Type B pancreatic cell (in vitro differentiated cells): Measurements from ENCODE around the gene ZFAND6. TPM values are rescaled to one million over a fixed set of nuclear protein-coding genes. Genes with fewer than 3 reads are reported as not detected.

Experiments used
- DNase-seq: peaks from one replicate; pipeline ENCODE4 v3.0.0; 2021; ENCODE audit warnings: mixed read lengths; ENCODE audit not compliant: unreplicated experiment; ENCODE audit errors: extremely low spot score
- H3K27ac Mint-ChIP-seq: 2 replicates; pipeline ENCODE4 v1.8.0; 2021; ENCODE audit warnings: mild to moderate bottlenecking, mixed read lengths
- H3K27me3 Mint-ChIP-seq: 2 replicates; pipeline ENCODE4 v1.8.0; 2021; ENCODE audit warnings: mixed read lengths
- H3K36me3 Mint-ChIP-seq: 2 replicates; pipeline ENCODE4 v1.8.0; 2021; ENCODE audit warnings: mixed read lengths
- H3K4me1 Mint-ChIP-seq: one replicate; pipeline ENCODE4 v1.8.0; 2021; ENCODE audit warnings: mixed read lengths; ENCODE audit not compliant: unreplicated experiment
- H3K4me3 Mint-ChIP-seq: 2 replicates; pipeline ENCODE4 v1.8.0; 2021; ENCODE audit warnings: mild to moderate bottlenecking, mixed read lengths
- H3K9me3 Mint-ChIP-seq: 2 replicates; pipeline ENCODE4 v1.8.0; 2021; ENCODE audit warnings: mixed read lengths
- CTCF ChIP-seq: fragments of 200-600 bp; sonication (generic); conservative IDR thresholded peaks from 2 replicates; pipeline ENCODE4 v1.5.0; 2021; ENCODE audit warnings: antibody characterized with exemption, mild to moderate bottlenecking
- total RNA-seq: library from RNA; stranded (reverse); gene quantifications from 2 replicates; pipeline ENCODE4 v1.2.1, GENCODE V29; 2021; ENCODE audit warnings: low replicate concordance

Gene ZFAND6
- total RNA-seq, 1 donor from 2014 or later = 59.6 TPM

- peaks cover 24% of the 10 kb centered on the region for H3K4me1 Mint-ChIP-seq
- peak overlapping the region; percentile 21 for H3K4me3 Mint-ChIP-seq
- no peaks in the 10 kb centered on the region for H3K27me3 Mint-ChIP-seq
These were observed 17.1 kb downstream of the ZFAND6 start for GRCh38 chr15:80076321-80077318.

GRCh38 chr15:80081390-80081789 lies 21.9 kb downstream of the ZFAND6 start:
- Mint-ChIP-seq H3K9me3 (no peaks in the 10 kb centered on the region), H3K4me3 (no peak overlapping the region), H3K36me3 (peaks cover 17% of the 10 kb centered on the region), H3K27me3 (no peaks in the 10 kb centered on the region), H3K4me1 (peaks cover 16% of the 10 kb centered on the region), H3K27ac (no peak overlapping the region)
- no peak for DNase-seq
- TF ChIP-seq CTCF = no peak

More at GRCh38 chr15:80076321-80077318, 17.1 kb downstream of the ZFAND6 start:
- H3K27ac Mint-ChIP-seq = peak overlapping the region; percentile 38
- H3K9me3 Mint-ChIP-seq = no peaks in the 10 kb centered on the region
- peaks cover 5% of the 10 kb centered on the region for H3K36me3 Mint-ChIP-seq
- no peak for TF ChIP-seq CTCF
- DNase-seq = no peak

GRCh38 chr15:80087104-80087503 lies 27.6 kb downstream of the ZFAND6 start:
- H3K27ac Mint-ChIP-seq = no peak overlapping the region
- TF ChIP-seq CTCF = peak; percentile 60
- H3K27me3 Mint-ChIP-seq = no peaks in the 10 kb centered on the region
- no peaks in the 10 kb centered on the region for H3K9me3 Mint-ChIP-seq
- no peak overlapping the region for H3K4me3 Mint-ChIP-seq
- peaks cover 13% of the 10 kb centered on the region for H3K4me1 Mint-ChIP-seq
- DNase-seq = no peak
- H3K36me3 Mint-ChIP-seq = peaks cover 31% of the 10 kb centered on the region

GRCh38 chr15:80090041-80090440 lies 30.6 kb downstream of the ZFAND6 start:
- no peak overlapping the region for H3K27ac Mint-ChIP-seq
- no peak overlapping the region for H3K4me3 Mint-ChIP-seq
- H3K9me3 Mint-ChIP-seq = no peaks in the 10 kb centered on the region
- DNase-seq = no peak
- H3K4me1 Mint-ChIP-seq = peaks cover 15% of the 10 kb centered on the region
- TF ChIP-seq CTCF = no peak
- H3K27me3 Mint-ChIP-seq = no peaks in the 10 kb centered on the region
- H3K36me3 Mint-ChIP-seq = peaks cover 20% of the 10 kb centered on the region

GRCh38 chr15:80090879-80091503 lies 31.5 kb downstream of the ZFAND6 start:
- no peak overlapping the region for H3K4me3 Mint-ChIP-seq
- peaks cover 20% of the 10 kb centered on the region for H3K36me3 Mint-ChIP-seq
- peaks cover 25% of the 10 kb centered on the region for H3K4me1 Mint-ChIP-seq
- no peaks in the 10 kb centered on the region for H3K27me3 Mint-ChIP-seq
- no peak for DNase-seq
- H3K9me3 Mint-ChIP-seq = no peaks in the 10 kb centered on the region
- no peak overlapping the region for H3K27ac Mint-ChIP-seq
- TF ChIP-seq CTCF = peak; percentile 67
